Activated CD4-positive, alpha-beta T cell treated with anti-CD3 and anti-CD28 coated beads, Interleukin-2, amount 50 U/mL, for 48 hours (primary cell): ENCODE measurements around the gene TRMT1.

Experiments
- DNase-seq, 2 experiments: peaks; one replicate each; pipeline ENCODE4 v3.0.0-alpha.2; 2020

Gene TRMT1

GRCh38 chr19:13122980-13123957, 6.7 kb upstream of the TRMT1 start:
- no peak for DNase-seq

- peak in 1 of 2 experiments; percentile 23 for DNase-seq
Measured at GRCh38 chr19:13122275-13122878, 5.8 kb upstream of the TRMT1 start.

GRCh38 chr19:13121551-13122274, 5.2 kb upstream of the TRMT1 start:
- peak; percentile 17 to 40 for DNase-seq

GRCh38 chr19:13120817-13121216, 4.3 kb upstream of the TRMT1 start:
- DNase-seq = no peak

- no peak for DNase-seq
Measured at GRCh38 chr19:13120031-13120430, 3.5 kb upstream of the TRMT1 start.

- no peak for DNase-seq
Measured at GRCh38 chr19:13119627-13120026, 3.1 kb upstream of the TRMT1 start.

- DNase-seq = peak; percentile 55 to 63
Measured at GRCh38 chr19:13118424-13119193, 2.1 kb upstream of the TRMT1 start.

- peak; percentile 88 to 91 for DNase-seq
Measured at GRCh38 chr19:13117772-13118423, 1.4 kb upstream of the TRMT1 start, which contains the start of gene NACC1. Gene NACC1 (plus strand): TSS chr19:13118264. CDS start chr19:13135208, 16,944 bp downstream.

GRCh38 chr19:13117176-13117771, 734 bp upstream of the TRMT1 start:
- DNase-seq = peak in 1 of 2 experiments; percentile 18

GRCh38 chr19:13115936-13116281, 631 bp downstream of the TRMT1 start:
- DNase-seq = no peak

- DNase-seq = no peak
Measured at GRCh38 chr19:13112555-13112954, 4.0 kb downstream of the TRMT1 start.

GRCh38 chr19:13110099-13110610, 6.4 kb downstream of the TRMT1 start:
- no peak for DNase-seq

GRCh38 chr19:13109361-13110098, 7.0 kb downstream of the TRMT1 start:
- DNase-seq = no peak

GRCh38 chr19:13104848-13105711, 11.5 kb downstream of the TRMT1 start:
- peak; percentile 28 to 49 for DNase-seq

- peak; percentile 79 to 81 for DNase-seq
Measured at GRCh38 chr19:13104360-13104847, 12.1 kb downstream of the TRMT1 start.

GRCh38 chr19:13103581-13104359, 12.8 kb downstream of the TRMT1 start:
- no peak for DNase-seq

GRCh38 chr19:13102666-13103580, 13.6 kb downstream of the TRMT1 start, which contains the start of gene LYL1:
Gene LYL1 (minus strand): TSS chr19:13102858. CDS start chr19:13101171, 1,687 bp downstream.
- peak; percentile 48 to 57 for DNase-seq

GRCh38 chr19:13102416-13102665, 14.2 kb downstream of the TRMT1 start:
- no peak for DNase-seq
